ENCODE data around the gene USP53. TPM values are rescaled to one million over a fixed set of nuclear protein-coding genes. Genes with fewer than 3 reads are reported as not detected.

Gene USP53
- total RNA-seq, 1 donor from 2014 or later, result 32.3 TPM

DNA sequence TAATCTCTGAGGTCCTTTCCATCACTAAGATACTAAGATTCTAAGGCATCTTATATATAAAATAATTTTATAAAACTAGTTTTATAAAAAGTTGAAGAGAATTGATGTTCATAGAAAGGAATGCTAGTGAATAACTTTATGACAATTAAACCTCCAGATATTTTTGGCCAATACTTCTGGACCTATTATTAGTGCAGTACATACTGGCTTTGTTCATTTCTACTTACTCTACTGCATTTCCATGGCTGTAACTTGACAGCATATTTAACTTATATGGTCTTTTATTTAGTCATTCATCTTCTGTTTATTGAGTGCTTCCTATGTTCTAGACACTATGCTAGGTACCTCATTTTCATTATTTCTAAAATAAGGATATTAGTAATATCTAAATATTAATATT, 6.8 kb upstream of the USP53 start:
- no peak overlapping the region for H3K4me3 Mint-ChIP-seq (ENCODE audit: unreplicated experiment)
- DNase-seq (ENCODE audit: low read depth), result no peak

DNA sequence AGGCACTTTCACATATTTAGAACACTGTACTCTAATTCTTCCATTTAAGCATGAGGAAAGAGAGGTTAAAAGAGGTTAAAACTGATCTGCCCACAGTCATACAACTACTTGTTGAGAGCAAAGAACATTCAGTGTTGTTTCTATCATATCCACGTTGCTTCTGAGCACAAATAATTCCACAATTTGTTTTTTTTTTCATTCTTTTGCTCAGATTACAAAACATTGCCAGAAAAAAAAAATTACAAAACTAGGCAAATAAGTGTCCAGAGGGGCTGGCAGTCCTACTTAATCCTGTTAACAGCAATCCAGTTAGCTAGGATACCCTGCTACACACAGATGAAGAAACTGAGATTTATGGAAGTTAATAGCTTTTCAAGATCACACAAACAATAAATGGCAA, 6.3 kb upstream of the USP53 start:
- TF ChIP-seq EZH2 (IDR thresholded peaks at IDR 0.05; ENCODE audit: insufficient read depth, low read length), result no peak
- TF ChIP-seq, protein P1, sequence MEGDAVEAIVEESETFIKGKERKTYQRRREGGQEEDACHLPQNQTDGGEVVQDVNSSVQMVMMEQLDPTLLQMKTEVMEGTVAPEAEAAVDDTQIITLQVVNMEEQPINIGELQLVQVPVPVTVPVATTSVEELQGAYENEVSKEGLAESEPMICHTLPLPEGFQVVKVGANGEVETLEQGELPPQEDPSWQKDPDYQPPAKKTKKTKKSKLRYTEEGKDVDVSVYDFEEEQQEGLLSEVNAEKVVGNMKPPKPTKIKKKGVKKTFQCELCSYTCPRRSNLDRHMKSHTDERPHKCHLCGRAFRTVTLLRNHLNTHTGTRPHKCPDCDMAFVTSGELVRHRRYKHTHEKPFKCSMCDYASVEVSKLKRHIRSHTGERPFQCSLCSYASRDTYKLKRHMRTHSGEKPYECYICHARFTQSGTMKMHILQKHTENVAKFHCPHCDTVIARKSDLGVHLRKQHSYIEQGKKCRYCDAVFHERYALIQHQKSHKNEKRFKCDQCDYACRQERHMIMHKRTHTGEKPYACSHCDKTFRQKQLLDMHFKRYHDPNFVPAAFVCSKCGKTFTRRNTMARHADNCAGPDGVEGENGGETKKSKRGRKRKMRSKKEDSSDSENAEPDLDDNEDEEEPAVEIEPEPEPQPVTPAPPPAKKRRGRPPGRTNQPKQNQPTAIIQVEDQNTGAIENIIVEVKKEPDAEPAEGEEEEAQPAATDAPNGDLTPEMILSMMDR (IDR thresholded peaks at IDR 0.05; ENCODE audit: insufficient read depth, low read depth, low read length), result no peak
- H3K36me3 ChIP-seq (ENCODE audit: insufficient read depth, low read length), result no peaks in the 10 kb centered on the region
- H3K4me2 ChIP-seq (ENCODE audit: low read length), result no peak overlapping the region
- H3K79me2 ChIP-seq (ENCODE audit: insufficient read depth, low read length), result no peaks in the 10 kb centered on the region
- no peaks in the 10 kb centered on the region for H4K20me1 ChIP-seq (ENCODE audit: insufficient read depth, low read length)
- H3K4me1 ChIP-seq (ENCODE audit: insufficient read depth, low read length), result peaks cover 14% of the 10 kb centered on the region
- Mint-ChIP-seq H3K36me3 (ENCODE audit: low read depth, unreplicated experiment) (no peaks in the 10 kb centered on the region), H3K27ac (ENCODE audit: unreplicated experiment) (no peak overlapping the region), H3K9me3 (ENCODE audit: unreplicated experiment) (peaks cover 11% of the 10 kb centered on the region), H3K27me3 (ENCODE audit: low read depth, unreplicated experiment) (no peaks in the 10 kb centered on the region), H3K4me3 (ENCODE audit: unreplicated experiment) (no peak overlapping the region), H3K4me1 (ENCODE audit: low read depth, unreplicated experiment) (peaks cover 25% of the 10 kb centered on the region)
- no peaks in the 10 kb centered on the region for H3K9me3 ChIP-seq (ENCODE audit: insufficient read depth, low read depth, low read length)
- H2AFZ ChIP-seq (ENCODE audit: low read depth, low read length), result no peak overlapping the region
- FAIRE-seq (no peak), DNase-seq (ENCODE audit: low read depth) (no peak)
- H3K9ac ChIP-seq (ENCODE audit: low read length), result no peak overlapping the region
- no peaks in the 10 kb centered on the region for H3K27me3 ChIP-seq (ENCODE audit: insufficient read depth, low read length)
- H3K27ac ChIP-seq (ENCODE audit: low read depth, low read length), result no peak overlapping the region
- H3K4me3 ChIP-seq (ENCODE audit: insufficient read depth, low read depth, low read length), result no peak overlapping the region

More for the DNA sequence above, 6.8 kb upstream of the USP53 start:
- H3K36me3 Mint-ChIP-seq (ENCODE audit: low read depth, unreplicated experiment), result no peaks in the 10 kb centered on the region
- Histone ChIP-seq H3K4me2 (ENCODE audit: low read length) (no peak overlapping the region), H3K36me3 (ENCODE audit: insufficient read depth, low read length) (no peaks in the 10 kb centered on the region), H3K9ac (ENCODE audit: low read length) (no peak overlapping the region), H3K27ac (ENCODE audit: low read depth, low read length) (no peak overlapping the region), H3K9me3 (ENCODE audit: insufficient read depth, low read depth, low read length) (no peaks in the 10 kb centered on the region), H3K4me3 (ENCODE audit: insufficient read depth, low read depth, low read length) (no peak overlapping the region), H3K4me1 (ENCODE audit: insufficient read depth, low read length) (peaks cover 14% of the 10 kb centered on the region), H4K20me1 (ENCODE audit: insufficient read depth, low read length) (no peaks in the 10 kb centered on the region), H3K27me3 (ENCODE audit: insufficient read depth, low read length) (no peaks in the 10 kb centered on the region), H2AFZ (ENCODE audit: low read depth, low read length) (no peak overlapping the region), H3K79me2 (ENCODE audit: insufficient read depth, low read length) (no peaks in the 10 kb centered on the region)
- TF ChIP-seq, protein P1 (IDR thresholded peaks at IDR 0.05; ENCODE audit: insufficient read depth, low read depth, low read length), result no peak
- TF ChIP-seq EZH2 (IDR thresholded peaks at IDR 0.05; ENCODE audit: insufficient read depth, low read length), result no peak
- H3K9me3 Mint-ChIP-seq (ENCODE audit: unreplicated experiment), result peaks cover 11% of the 10 kb centered on the region
- no peak overlapping the region for H3K27ac Mint-ChIP-seq (ENCODE audit: unreplicated experiment)
- no peaks in the 10 kb centered on the region for H3K27me3 Mint-ChIP-seq (ENCODE audit: low read depth, unreplicated experiment)
- peaks cover 23% of the 10 kb centered on the region for H3K4me1 Mint-ChIP-seq (ENCODE audit: low read depth, unreplicated experiment)
- FAIRE-seq, result no peak

DNA sequence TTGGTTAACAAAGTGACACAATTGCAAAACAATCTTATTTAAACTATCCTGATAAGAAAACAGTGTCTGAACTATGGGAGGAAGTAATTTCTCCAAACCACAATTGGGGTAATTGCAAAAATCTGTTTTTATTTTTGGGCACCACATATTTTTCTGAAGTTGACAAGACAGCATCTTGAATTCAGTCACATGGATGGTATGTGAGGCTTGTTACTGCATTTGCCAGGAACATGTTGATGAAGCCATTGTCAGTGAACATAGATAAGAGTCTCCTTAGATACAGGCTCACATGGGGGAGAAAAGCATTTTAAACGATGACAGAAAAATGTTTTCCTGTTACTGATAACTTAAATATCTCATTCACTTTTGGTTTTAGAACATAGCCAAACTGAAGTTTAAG, 5.5 kb upstream of the USP53 start:
- Histone ChIP-seq H3K4me2 (ENCODE audit: low read length) (no peak overlapping the region), H3K4me3 (ENCODE audit: insufficient read depth, low read depth, low read length) (no peak overlapping the region), H2AFZ (ENCODE audit: low read depth, low read length) (no peak overlapping the region), H3K4me1 (ENCODE audit: insufficient read depth, low read length) (peaks cover 14% of the 10 kb centered on the region), H3K27ac (ENCODE audit: low read depth, low read length) (no peak overlapping the region), H3K36me3 (ENCODE audit: insufficient read depth, low read length) (no peaks in the 10 kb centered on the region), H3K9ac (ENCODE audit: low read length) (no peak overlapping the region), H3K9me3 (ENCODE audit: insufficient read depth, low read depth, low read length) (no peaks in the 10 kb centered on the region), H3K79me2 (ENCODE audit: insufficient read depth, low read length) (peaks cover 3% of the 10 kb centered on the region), H3K27me3 (ENCODE audit: insufficient read depth, low read length) (no peaks in the 10 kb centered on the region), H4K20me1 (ENCODE audit: insufficient read depth, low read length) (no peaks in the 10 kb centered on the region)
- DNase-seq (ENCODE audit: low read depth) (peak; percentile 67), FAIRE-seq (peak; percentile 41)
- Mint-ChIP-seq H3K4me1 (ENCODE audit: low read depth, unreplicated experiment) (peaks cover 25% of the 10 kb centered on the region), H3K36me3 (ENCODE audit: low read depth, unreplicated experiment) (no peaks in the 10 kb centered on the region), H3K4me3 (ENCODE audit: unreplicated experiment) (no peak overlapping the region), H3K9me3 (ENCODE audit: unreplicated experiment) (peaks cover 9% of the 10 kb centered on the region), H3K27me3 (ENCODE audit: low read depth, unreplicated experiment) (no peaks in the 10 kb centered on the region), H3K27ac (ENCODE audit: unreplicated experiment) (no peak overlapping the region)
- TF ChIP-seq, protein P1 (IDR thresholded peaks at IDR 0.05; ENCODE audit: insufficient read depth, low read depth, low read length), result no peak
- TF ChIP-seq EZH2 (IDR thresholded peaks at IDR 0.05; ENCODE audit: insufficient read depth, low read length), result no peak
